Astrocyte of the cerebellum (primary cell): ENCODE results near the gene EMX2.
A peak's percentile ranks its signal among the peaks of the same experiment; 100 is the strongest.

Source experiments
- DNase-seq: peaks from one replicate; pipeline ENCODE4 v3.0.0-alpha.2; 2011; ENCODE audit warnings: low read depth
- H3K4me3 ChIP-seq: 2 replicates; pipeline ENCODE4 v1.5.1; 2011; ENCODE audit warnings: mild to moderate bottlenecking, low read depth, low read length, moderate library complexity
- in situ Hi-C: cut with HindIII; loops from 2 replicates; pipeline ENCODE4 v1.10.0; 2017; ENCODE audit warnings: low sequenced_read_pairs
- TF ChIP-seq, protein P1 (sequence below): IDR thresholded peaks from 2 replicates; pipeline ENCODE4 v1.5.1; 2012; ENCODE audit warnings: low read length, low read depth, moderate library complexity, mild to moderate bottlenecking; ENCODE audit errors: missing control alignments

The EMX2 gene

DNA sequence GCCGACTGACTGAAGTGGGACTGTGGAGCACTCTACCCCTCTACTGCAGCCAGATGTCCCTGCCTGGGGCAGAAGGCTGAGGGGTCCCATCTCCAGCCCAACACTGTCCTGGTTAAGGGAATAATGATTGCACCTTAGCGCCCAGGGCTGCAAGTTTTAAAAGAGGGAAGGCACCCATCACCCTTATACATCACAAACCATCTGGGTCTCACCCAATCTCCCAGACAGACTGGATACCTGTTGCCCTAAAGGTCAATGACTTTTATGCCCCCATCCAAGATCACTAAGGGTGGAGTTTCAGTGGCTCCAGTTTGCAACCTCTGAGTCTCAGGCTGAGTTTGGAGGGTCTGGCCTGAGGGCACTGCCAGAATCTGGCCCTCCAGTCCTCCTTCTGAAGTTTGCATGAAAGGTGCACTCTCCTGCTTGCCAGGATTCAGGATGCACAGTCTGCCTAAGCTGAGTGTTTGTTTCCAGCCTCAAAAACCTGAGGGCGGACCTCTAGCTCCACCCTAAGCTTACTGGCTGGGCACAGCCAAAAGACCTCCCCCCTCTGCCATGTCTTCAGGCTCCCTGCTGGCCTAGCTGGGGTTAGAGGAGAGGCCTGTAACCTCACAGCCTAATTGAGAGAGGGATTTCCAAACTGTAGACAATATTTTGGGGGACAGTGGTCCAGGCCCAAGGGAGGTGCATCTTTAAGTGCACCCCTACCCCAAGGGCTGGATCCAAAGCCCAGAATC lies 2.5 kb upstream of the EMX2 start:
- TF ChIP-seq, protein P1, sequence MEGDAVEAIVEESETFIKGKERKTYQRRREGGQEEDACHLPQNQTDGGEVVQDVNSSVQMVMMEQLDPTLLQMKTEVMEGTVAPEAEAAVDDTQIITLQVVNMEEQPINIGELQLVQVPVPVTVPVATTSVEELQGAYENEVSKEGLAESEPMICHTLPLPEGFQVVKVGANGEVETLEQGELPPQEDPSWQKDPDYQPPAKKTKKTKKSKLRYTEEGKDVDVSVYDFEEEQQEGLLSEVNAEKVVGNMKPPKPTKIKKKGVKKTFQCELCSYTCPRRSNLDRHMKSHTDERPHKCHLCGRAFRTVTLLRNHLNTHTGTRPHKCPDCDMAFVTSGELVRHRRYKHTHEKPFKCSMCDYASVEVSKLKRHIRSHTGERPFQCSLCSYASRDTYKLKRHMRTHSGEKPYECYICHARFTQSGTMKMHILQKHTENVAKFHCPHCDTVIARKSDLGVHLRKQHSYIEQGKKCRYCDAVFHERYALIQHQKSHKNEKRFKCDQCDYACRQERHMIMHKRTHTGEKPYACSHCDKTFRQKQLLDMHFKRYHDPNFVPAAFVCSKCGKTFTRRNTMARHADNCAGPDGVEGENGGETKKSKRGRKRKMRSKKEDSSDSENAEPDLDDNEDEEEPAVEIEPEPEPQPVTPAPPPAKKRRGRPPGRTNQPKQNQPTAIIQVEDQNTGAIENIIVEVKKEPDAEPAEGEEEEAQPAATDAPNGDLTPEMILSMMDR: no peak
- H3K4me3 ChIP-seq: no peak overlapping the region
- in situ Hi-C loops: no loop called here
- DNase-seq: no peak

DNA sequence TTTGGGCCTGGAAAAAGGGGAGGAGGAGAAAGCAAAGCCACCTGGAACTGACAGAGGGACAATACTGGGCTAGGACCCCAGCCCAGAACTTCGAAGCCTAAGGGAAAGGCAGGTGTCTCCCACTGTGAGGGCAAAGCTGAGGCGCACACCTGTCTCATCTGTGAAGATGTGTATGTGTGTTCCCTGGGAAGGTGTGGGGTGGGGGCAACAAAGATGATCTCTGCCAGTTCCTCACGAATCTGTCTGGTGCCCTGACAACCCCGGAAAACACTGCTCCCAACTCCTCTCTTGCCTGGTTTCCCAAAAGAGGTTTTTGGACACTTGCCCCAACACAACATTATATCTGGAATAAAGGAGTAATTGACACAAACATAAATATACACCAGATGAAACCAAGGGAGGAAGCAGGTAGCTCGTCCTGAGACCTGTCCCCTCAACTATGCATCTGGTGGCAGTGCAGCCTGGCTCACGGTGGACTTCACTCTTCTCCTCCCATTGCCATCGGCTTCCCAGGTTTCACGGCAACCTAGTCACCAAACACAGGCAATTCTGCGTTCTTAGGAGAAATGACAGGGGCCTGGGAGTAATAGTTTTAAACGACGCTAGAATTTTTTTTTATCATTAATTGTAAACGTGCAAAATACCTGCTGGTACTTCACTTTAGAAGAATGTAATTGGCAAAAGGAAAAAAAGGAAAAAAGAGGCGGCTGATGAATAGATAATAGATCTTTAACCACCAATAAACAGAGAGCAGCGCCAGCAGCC lies 1.7 kb upstream of the EMX2 start:
- no peak overlapping the region for H3K4me3 ChIP-seq
- no peak for DNase-seq
- in situ Hi-C loops: no loop called here
- TF ChIP-seq, protein P1: no peak

DNA sequence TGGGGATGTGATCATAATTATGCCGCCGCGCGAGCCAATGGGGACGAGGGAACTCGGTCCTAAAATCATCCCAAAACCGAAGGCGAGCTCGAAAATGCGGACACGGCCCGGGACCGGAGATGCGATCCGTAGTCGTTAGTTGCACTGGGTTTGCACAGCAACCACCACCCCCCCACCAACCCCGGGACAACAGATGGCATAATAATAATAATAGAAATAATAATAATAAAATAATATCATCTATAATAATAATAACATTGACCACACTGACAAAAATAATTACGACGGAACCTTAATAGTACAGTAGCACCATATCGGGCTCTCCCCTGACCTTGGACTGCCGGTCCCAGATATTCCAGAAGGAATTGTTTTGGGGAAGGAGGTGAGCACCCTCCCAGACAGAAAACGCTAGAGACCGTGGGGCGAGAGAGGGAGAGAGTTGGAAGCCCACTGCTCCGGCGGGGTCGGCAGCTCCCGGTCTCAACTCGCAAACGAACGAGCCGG lies 1.1 kb upstream of the EMX2 start:
- TF ChIP-seq, protein P1: no peak
- DNase-seq: no peak
- peak overlapping the region; percentile 14 for H3K4me3 ChIP-seq
- in situ Hi-C loops: no loop called here

DNA sequence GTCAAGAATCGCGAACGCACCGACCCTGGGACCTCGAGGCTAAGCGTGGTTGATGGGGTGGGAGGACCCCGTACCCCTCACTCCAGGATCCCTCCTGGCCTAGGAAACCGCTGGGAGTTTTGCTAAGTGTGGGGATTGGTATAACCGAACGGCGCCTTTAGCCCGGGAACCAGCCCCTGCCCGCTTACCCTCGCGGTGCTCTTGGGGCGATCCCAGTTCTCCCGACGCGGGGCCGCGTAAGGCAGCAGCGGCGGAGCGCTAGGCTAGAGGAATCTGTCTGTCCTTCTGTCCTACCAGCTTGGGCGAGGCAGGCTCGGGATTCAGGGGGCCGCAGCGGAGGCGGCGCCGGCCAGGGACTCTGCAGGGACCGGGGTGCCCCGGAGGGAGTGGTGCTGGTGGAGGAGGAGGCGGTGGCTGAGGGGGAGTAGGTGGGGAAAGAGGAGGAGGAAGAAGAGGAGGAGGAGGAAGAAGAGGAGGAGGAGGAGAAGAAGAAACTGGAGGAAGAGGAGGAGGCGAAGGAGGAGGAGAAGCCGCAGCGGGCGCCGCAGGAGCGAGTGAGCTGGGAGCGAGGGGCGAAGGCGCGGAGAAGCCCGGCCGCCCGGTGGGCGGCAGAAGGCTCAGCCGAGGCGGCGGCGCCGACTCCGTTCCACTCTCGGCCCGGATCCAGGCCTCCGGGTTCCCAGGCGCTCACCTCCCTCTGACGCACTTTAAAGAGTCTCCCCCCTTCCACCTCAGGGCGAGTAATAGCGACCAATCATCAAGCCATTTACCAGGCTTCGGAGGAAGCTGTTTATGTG lies 439 bp upstream of the EMX2 start:
- DNase-seq: peak; percentile 5

DNA sequence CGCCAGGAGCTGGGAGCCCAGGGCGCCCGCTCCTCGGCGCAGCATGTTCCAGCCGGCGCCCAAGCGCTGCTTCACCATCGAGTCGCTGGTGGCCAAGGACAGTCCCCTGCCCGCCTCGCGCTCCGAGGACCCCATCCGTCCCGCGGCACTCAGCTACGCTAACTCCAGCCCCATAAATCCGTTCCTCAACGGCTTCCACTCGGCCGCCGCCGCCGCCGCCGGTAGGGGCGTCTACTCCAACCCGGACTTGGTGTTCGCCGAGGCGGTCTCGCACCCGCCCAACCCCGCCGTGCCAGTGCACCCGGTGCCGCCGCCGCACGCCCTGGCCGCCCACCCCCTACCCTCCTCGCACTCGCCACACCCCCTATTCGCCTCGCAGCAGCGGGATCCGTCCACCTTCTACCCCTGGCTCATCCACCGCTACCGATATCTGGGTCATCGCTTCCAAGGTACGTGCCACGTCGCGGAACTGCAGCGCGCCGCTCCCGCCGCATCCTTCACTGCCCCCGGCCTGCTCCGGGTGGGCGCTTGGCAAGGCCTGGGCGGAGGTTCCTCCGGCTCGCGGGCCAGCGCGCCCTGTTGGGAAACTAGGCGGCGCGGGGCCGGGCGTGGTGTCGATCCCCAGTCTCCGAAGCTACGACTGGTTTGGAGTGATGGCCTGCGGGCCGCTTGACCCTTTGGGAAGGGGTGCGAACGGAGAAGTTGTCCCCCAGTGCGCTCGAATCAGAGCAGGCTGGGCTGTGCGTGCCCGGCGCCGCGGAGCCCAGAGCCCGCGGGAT lies 868 bp downstream of the EMX2 start:
- TF ChIP-seq, protein P1: peak; percentile 3

More for the DNA sequence above, 439 bp upstream of the EMX2 start:
- TF ChIP-seq, protein P1: no peak
- H3K4me3 ChIP-seq: peak overlapping the region; percentile 14
- in situ Hi-C loops: no loop called here

More for the DNA sequence above, 868 bp downstream of the EMX2 start:
- no peak for DNase-seq
- in situ Hi-C loops: no loop called here
- peak overlapping the region; percentile 11 for H3K4me3 ChIP-seq
